GM19397 (cell line): ENCODE measurements around the gene FOXO6.

Experiments used
- ATAC-seq: cut with Tn5 transposase; IDR thresholded peaks from one replicate; pipeline ENCODE4 v1.9.1; 2021; ENCODE audit warnings: mild to moderate bottlenecking, moderate library complexity; ENCODE audit not compliant: unreplicated experiment

FOXO6 gene

GRCh38 chr1:41419584-41420295 is 58.5 kb downstream of the FOXO6 start:
- no peak for ATAC-seq

GRCh38 chr1:41420351-41420750 is 59.1 kb downstream of the FOXO6 start:
- no peak for ATAC-seq

- ATAC-seq: no peak
Measured at GRCh38 chr1:41420860-41421259, 59.6 kb downstream of the FOXO6 start.

GRCh38 chr1:41422306-41422705 is 61.1 kb downstream of the FOXO6 start:
- ATAC-seq: no peak

GRCh38 chr1:41423511-41424191 is 62.4 kb downstream of the FOXO6 start:
- no peak for ATAC-seq

- ATAC-seq: no peak
Measured at GRCh38 chr1:41424581-41425118, 63.4 kb downstream of the FOXO6 start.

- ATAC-seq: no peak
Measured at GRCh38 chr1:41425369-41425768, 64.1 kb downstream of the FOXO6 start.

- no peak for ATAC-seq
Measured at GRCh38 chr1:41426201-41426890, 65.1 kb downstream of the FOXO6 start.

- no peak for ATAC-seq
Measured at GRCh38 chr1:41427122-41427913, 66.1 kb downstream of the FOXO6 start.

- ATAC-seq: no peak
Measured at GRCh38 chr1:41427916-41428737, 66.9 kb downstream of the FOXO6 start.

- no peak for ATAC-seq
Measured at GRCh38 chr1:41428738-41429640, 67.8 kb downstream of the FOXO6 start.

- no peak for ATAC-seq
Measured at GRCh38 chr1:41429641-41430035, 68.4 kb downstream of the FOXO6 start.

GRCh38 chr1:41430069-41430468 is 68.8 kb downstream of the FOXO6 start:
- ATAC-seq: no peak

GRCh38 chr1:41430582-41430981 is 69.3 kb downstream of the FOXO6 start:
- ATAC-seq: no peak

- no peak for ATAC-seq
Measured at GRCh38 chr1:41431490-41432350, 70.5 kb downstream of the FOXO6 start.
